LNCaP clone FGC (cell line): ENCODE data around the gene CCDC106.

ENCODE experiments used
- DNase-seq: peaks from one replicate; pipeline ENCODE4 v3.0.0-alpha.2; 2011; ENCODE audit warnings: low read depth
- H3K4me3 ChIP-seq: 2 replicates; pipeline ENCODE4 v1.5.1; 2011; ENCODE audit warnings: mild to moderate bottlenecking, low read depth, low read length, control low read depth
- CTCF ChIP-seq: IDR thresholded peaks from 2 replicates; pipeline ENCODE4 v1.5.1; 2012; ENCODE audit warnings: mild to moderate bottlenecking; ENCODE audit not compliant: control insufficient read depth, insufficient read depth; ENCODE audit errors: extremely low read depth

CCDC106 gene

GRCh38 chr19:55614711-55615542 is 33.1 kb upstream of the CCDC106 start:
- no peak for DNase-seq
- TF ChIP-seq CTCF = no peak
- no peak overlapping the region for H3K4me3 ChIP-seq

GRCh38 chr19:55615543-55616394 is 32.2 kb upstream of the CCDC106 start:
- no peak for TF ChIP-seq CTCF
- DNase-seq = no peak
- H3K4me3 ChIP-seq = no peak overlapping the region

GRCh38 chr19:55616395-55616875 is 31.6 kb upstream of the CCDC106 start:
- no peak for DNase-seq
- TF ChIP-seq CTCF = no peak
- no peak overlapping the region for H3K4me3 ChIP-seq

- TF ChIP-seq CTCF = no peak
These were observed 30.6 kb upstream of the CCDC106 start for GRCh38 chr19:55617426-55617825.

GRCh38 chr19:55618426-55618825 is 29.6 kb upstream of the CCDC106 start:
- DNase-seq = no peak
- H3K4me3 ChIP-seq = no peak overlapping the region
- no peak for TF ChIP-seq CTCF

More at GRCh38 chr19:55617426-55617825, 30.6 kb upstream of the CCDC106 start:
- DNase-seq = no peak
- no peak overlapping the region for H3K4me3 ChIP-seq

- TF ChIP-seq CTCF = no peak
- no peak overlapping the region for H3K4me3 ChIP-seq
- no peak for DNase-seq
These were observed 28.7 kb upstream of the CCDC106 start for GRCh38 chr19:55619286-55619685.
